Keratinocyte (primary cell): ENCODE data around the gene SERP2. TPM values are rescaled to one million over a fixed set of nuclear protein-coding genes. Genes with fewer than 3 reads are reported as not detected.

Experiments
- DNase-seq: peaks from one replicate; pipeline ENCODE4 v3.0.0-alpha.2; 2011; ENCODE audit warnings: low read depth, missing footprints, low spot score
- FAIRE-seq: peaks from 2 replicates; lab custom pipeline; 2011; peaks lifted over from hg19 to GRCh38; lab: Jason Lieb, UNC
- H2AFZ ChIP-seq: 2 replicates; pipeline ENCODE4 v1.6.0; 2012; ENCODE audit warnings: low read length, control low read depth, inconsistent platforms; ENCODE audit not compliant: control insufficient read depth
- H3K27ac ChIP-seq: 2 replicates; pipeline ENCODE4 v1.5.1; 2011; ENCODE audit warnings: low read length; ENCODE audit not compliant: control insufficient read depth, insufficient read depth
- H3K27me3 ChIP-seq: 3 replicates; pipeline ENCODE4 v1.6.0; 2011; ENCODE audit warnings: low read length; ENCODE audit not compliant: control insufficient read depth, insufficient read depth; ENCODE audit errors: extremely low read depth
- H3K36me3 ChIP-seq, 2 experiments: 2 replicates in 1 of 2; 3 replicates in 1 of 2; pipeline ENCODE4 v1.5.1; 2011; ENCODE audit warnings: low read length in 2 of 2, mild to moderate bottlenecking in 1 of 2; ENCODE audit not compliant: control insufficient read depth in 2 of 2, insufficient read depth in 2 of 2; ENCODE audit errors: extremely low read depth in 1 of 2
- H3K4me1 ChIP-seq: 3 replicates; pipeline ENCODE4 v1.5.1; 2011; ENCODE audit warnings: low read length; ENCODE audit not compliant: control insufficient read depth, insufficient read depth; ENCODE audit errors: extremely low read depth
- H3K4me2 ChIP-seq: 3 replicates; pipeline ENCODE4 v1.6.0; 2011; ENCODE audit warnings: low read depth, low read length; ENCODE audit not compliant: control insufficient read depth, insufficient read depth; ENCODE audit errors: extremely low read depth
- H3K4me3 ChIP-seq, 3 experiments: fragments of 200-600 bp in 1 of 3; sonication (generic) in 1 of 3; 2 replicates in 2 of 3; 3 replicates in 1 of 3; pipeline ENCODE4 v1.5.1; 2011 to 2016; ENCODE audit warnings: low read length in 3 of 3, mild to moderate bottlenecking in 3 of 3, control low read depth in 2 of 3, inconsistent platforms in 1 of 3, low read depth in 1 of 3, mixed read lengths in 1 of 3, mixed run types in 1 of 3, moderate library complexity in 1 of 3; ENCODE audit not compliant: control insufficient read depth in 2 of 3, insufficient read depth in 2 of 3; ENCODE audit errors: extremely low read depth in 1 of 3
- H3K79me2 ChIP-seq: 2 replicates; pipeline ENCODE4 v1.6.0; 2012; ENCODE audit warnings: low read length; ENCODE audit not compliant: control insufficient read depth, insufficient read depth
- H3K9ac ChIP-seq: 3 replicates; pipeline ENCODE4 v1.6.0; 2011; ENCODE audit warnings: low read length; ENCODE audit not compliant: control insufficient read depth, insufficient read depth; ENCODE audit errors: extremely low read depth
- H3K9me1 ChIP-seq: 3 replicates; pipeline ENCODE4 v1.6.0; 2011; ENCODE audit warnings: low read length; ENCODE audit not compliant: control insufficient read depth, insufficient read depth; ENCODE audit errors: extremely low read depth
- H3K9me3 ChIP-seq: 2 replicates; pipeline ENCODE4 v1.5.1; 2012; ENCODE audit warnings: low read depth, low read length; ENCODE audit not compliant: control insufficient read depth
- H4K20me1 ChIP-seq: 3 replicates; pipeline ENCODE4 v1.6.0; 2011; ENCODE audit warnings: low read length; ENCODE audit not compliant: control insufficient read depth, insufficient read depth; ENCODE audit errors: extremely low read depth
- CTCF ChIP-seq, 3 experiments: IDR thresholded peaks in 1 of 3; conservative IDR thresholded peaks in 1 of 3; optimal IDR thresholded peaks in 1 of 3; 2 replicates in 2 of 3; 3 replicates in 1 of 3; pipeline versions ENCODE3 to v1.5.1; 2011; ENCODE audit warnings: low read length in 3 of 3, mild to moderate bottlenecking in 3 of 3, moderate library complexity in 2 of 3, control low read depth in 1 of 3, inconsistent platforms in 1 of 3; ENCODE audit not compliant: insufficient read depth in 2 of 3; ENCODE audit errors: extremely low read depth in 1 of 3
- EZH2 ChIP-seq: IDR thresholded peaks from one replicate; pipeline ENCODE4 v1.6.1; 2012; ENCODE audit warnings: inconsistent platforms, mild to moderate bottlenecking, low read length, moderate library complexity
- dilution Hi-C: fragments of 300-500 bp; cut with MboI; formaldehyde crosslinking; loops from one replicate; pipeline ENCODE4 v1.7.0; 2020; ENCODE audit warnings: low sequenced_read_pairs; ENCODE audit not compliant: extremely low pct_ligation_motif_present
- polyA plus RNA-seq, 5 experiments: library from polyadenylated mRNA; depleted of rRNA in 3 of 5; stranded (reverse) in 3 of 5; stranded (forward) in 1 of 5; unstranded in 1 of 5; fragments of >200 nt; gene quantifications; 1 replicate in 1 of 5; 2 replicates in 3 of 5; 3 replicates in 1 of 5; pipeline versions ENCODE4 v1.2.1 to v1.2.3, GENCODE V29; 2011 to 2012; ENCODE audit warnings: missing spikeins in 2 of 5, low read depth in 1 of 5, low replicate concordance in 1 of 5

The SERP2 gene
- polyA plus RNA-seq, 1 donor (not counting 4 experiments of a cell fraction or from before 2014, with no cell fraction given), result 0.45 TPM

GRCh38 chr13:44329909-44330545 lies 43.6 kb upstream of the SERP2 start:
- Histone ChIP-seq H3K9me3 (no peaks in the 10 kb centered on the region), H3K4me1 (peaks cover 10% of the 10 kb centered on the region), H3K27me3 (no peaks in the 10 kb centered on the region), H3K27ac (no peak overlapping the region), H2AFZ (no peak overlapping the region), H3K4me2 (no peak overlapping the region), H3K79me2 (no peaks in the 10 kb centered on the region), H4K20me1 (no peaks in the 10 kb centered on the region), H3K9me1 (no peaks in the 10 kb centered on the region), H3K36me3 (no peaks in the 10 kb centered on the region), H3K4me3 (no peak overlapping the region), H3K9ac (no peak overlapping the region)
- FAIRE-seq (no peak), DNase-seq (no peak)
- dilution Hi-C loops, result no loop called here
- TF ChIP-seq EZH2 (no peak), CTCF (optimal IDR thresholded peaks at IDR 0.05 in 1 of 3, IDR thresholded peaks at IDR 0.05 in 1 of 3, conservative IDR thresholded peaks at IDR 0.05 in 1 of 3; ENCODE audit: extremely low read depth in 1 of 3, insufficient read depth in 2 of 3, low read length in 3 of 3) (no peak)

- H3K27me3 ChIP-seq, result no peaks in the 10 kb centered on the region
- no peak for TF ChIP-seq EZH2
- no peak for TF ChIP-seq CTCF (optimal IDR thresholded peaks at IDR 0.05 in 1 of 3, IDR thresholded peaks at IDR 0.05 in 1 of 3, conservative IDR thresholded peaks at IDR 0.05 in 1 of 3; ENCODE audit: extremely low read depth in 1 of 3, insufficient read depth in 2 of 3, low read length in 3 of 3)
- no peaks in the 10 kb centered on the region for H3K9me3 ChIP-seq
- DNase-seq, result no peak
- peaks cover 6% of the 10 kb centered on the region for H3K4me1 ChIP-seq
- dilution Hi-C loops, result no loop called here
- H3K36me3 ChIP-seq, result no peaks in the 10 kb centered on the region
- no peak overlapping the region for H3K27ac ChIP-seq
- no peak overlapping the region for H2AFZ ChIP-seq
- no peak overlapping the region for H3K4me3 ChIP-seq
- no peaks in the 10 kb centered on the region for H3K79me2 ChIP-seq
- no peaks in the 10 kb centered on the region for H4K20me1 ChIP-seq
- FAIRE-seq, result no peak
- H3K4me2 ChIP-seq, result no peak overlapping the region
- no peaks in the 10 kb centered on the region for H3K9me1 ChIP-seq
- no peak overlapping the region for H3K9ac ChIP-seq
Measured at GRCh38 chr13:44331446-44331845, 42.2 kb upstream of the SERP2 start.
